Measurements from ENCODE around the gene TMEM88.

The TMEM88 gene

GRCh38 chr17:7830616-7831015 is 24.2 kb upstream of the TMEM88 start:
- Histone ChIP-seq H3K4me1 (ENCODE audit: control insufficient read depth in 1 of 2, insufficient read depth in 1 of 2, low read depth in 1 of 2, low read length in 1 of 2) (peaks cover 7 to 8% of the 10 kb centered on the region in 2 experiments), H3K27ac (no peak overlapping the region), H3K27me3 (peaks cover 23% of the 10 kb centered on the region), H3K4me3 (ENCODE audit: low read depth in 1 of 2, low read length in 1 of 2) (no peak overlapping the region), H3K36me3 (no peaks in the 10 kb centered on the region), H3K9me3 (no peaks in the 10 kb centered on the region)
- TF ChIP-seq CTCF (IDR thresholded peaks at IDR 0.05), result no peak

- H3K9me3 ChIP-seq, result no peaks in the 10 kb centered on the region
- H3K27ac ChIP-seq, result no peak overlapping the region
- peaks cover 13% of the 10 kb centered on the region in 2 experiments for H3K4me1 ChIP-seq (ENCODE audit: control insufficient read depth in 1 of 2, insufficient read depth in 1 of 2, low read depth in 1 of 2, low read length in 1 of 2)
- TF ChIP-seq CTCF (IDR thresholded peaks at IDR 0.05), result no peak
- H3K4me3 ChIP-seq (ENCODE audit: low read depth in 1 of 2, low read length in 1 of 2), result no peak overlapping the region
- H3K36me3 ChIP-seq, result no peaks in the 10 kb centered on the region
- H3K27me3 ChIP-seq, result peaks cover 18% of the 10 kb centered on the region
Measured at GRCh38 chr17:7831233-7831632, 23.6 kb upstream of the TMEM88 start.

- no peak for TF ChIP-seq CTCF (IDR thresholded peaks at IDR 0.05)
- H3K4me1 ChIP-seq (ENCODE audit: control insufficient read depth in 1 of 2, insufficient read depth in 1 of 2, low read depth in 1 of 2, low read length in 1 of 2), result peaks cover 24 to 25% of the 10 kb centered on the region in 2 experiments
- no peaks in the 10 kb centered on the region for H3K36me3 ChIP-seq
- no peak overlapping the region for H3K4me3 ChIP-seq (ENCODE audit: low read depth in 1 of 2, low read length in 1 of 2)
- no peaks in the 10 kb centered on the region for H3K9me3 ChIP-seq
- no peak overlapping the region for H3K27ac ChIP-seq
- H3K27me3 ChIP-seq, result peaks cover 12% of the 10 kb centered on the region
Measured at GRCh38 chr17:7832431-7832830, 22.4 kb upstream of the TMEM88 start.

GRCh38 chr17:7833011-7833794 is 21.7 kb upstream of the TMEM88 start:
- Histone ChIP-seq H3K4me1 (ENCODE audit: control insufficient read depth in 1 of 2, insufficient read depth in 1 of 2, low read depth in 1 of 2, low read length in 1 of 2) (peaks cover 29 to 31% of the 10 kb centered on the region in 2 experiments), H3K27me3 (peaks cover 4% of the 10 kb centered on the region), H3K4me3 (ENCODE audit: low read depth in 1 of 2, low read length in 1 of 2) (peak overlapping the region; percentile 93 to 98), H3K27ac (peak overlapping the region; percentile 97), H3K36me3 (no peaks in the 10 kb centered on the region), H3K9me3 (no peaks in the 10 kb centered on the region)
- TF ChIP-seq CTCF (IDR thresholded peaks at IDR 0.05), result no peak

GRCh38 chr17:7833795-7834541 is 20.9 kb upstream of the TMEM88 start, which contains the start of gene KDM6B:
KDM6B (plus strand) TSS chr17:7834217; CDS start chr17:7845555, 11,338 bp downstream.
- H3K4me1 ChIP-seq (ENCODE audit: control insufficient read depth in 1 of 2, insufficient read depth in 1 of 2, low read depth in 1 of 2, low read length in 1 of 2), result peaks cover 35% of the 10 kb centered on the region in 2 experiments
- H3K4me3 ChIP-seq (ENCODE audit: low read depth in 1 of 2, low read length in 1 of 2), result peak within 1 kb of the TSS; percentile 93 to 98
- H3K9me3 ChIP-seq, result no peaks in the 10 kb centered on the region
- TF ChIP-seq CTCF (IDR thresholded peaks at IDR 0.05), result peak; percentile 55
- peak within 1 kb of the TSS; percentile 97 for H3K27ac ChIP-seq
- peaks cover 3% of the 10 kb centered on the region for H3K27me3 ChIP-seq
- no peaks in the 10 kb centered on the region for H3K36me3 ChIP-seq
